ENCODE data around the gene MYB.

GRCh38 chr6:135170238-135170637 is 10.9 kb upstream of the MYB start:
- TF ChIP-seq POLR2A (IDR thresholded peaks at IDR 0.05; ENCODE audit: low read depth, low read length): no peak
- no peak for TF ChIP-seq POLR2AphosphoS5 (IDR thresholded peaks at IDR 0.05; ENCODE audit: low read depth, low read length)
- TF ChIP-seq SPI1 (IDR thresholded peaks at IDR 0.05; ENCODE audit: low read depth, low read length): no peak
- TF ChIP-seq POU2F2 (IDR thresholded peaks at IDR 0.05; ENCODE audit: low read depth, low read length): no peak
